Calu3 (cell line): Measurements from ENCODE around the gene GMDS. TPM values are rescaled to one million over a fixed set of nuclear protein-coding genes. Genes with fewer than 3 reads are reported as not detected.

Experiments used
- BruUV-seq: library from RNA; stranded (reverse); fragments of 400-500 nt; replicated peaks from 2 replicates; lab custom pipeline; 2021; lab: Mats Ljungman, UMichigan
- CTCF ChIA-PET: fragments of 300-600 bp; sonication (Branson Sonifier 250); formaldehyde crosslinking; loops from one replicate; lab custom pipeline; 2022; ENCODE audit warnings: antibody characterized with exemption; lab: Charles Lee
- DNase-seq: peaks from one replicate; pipeline ENCODE4 v3.0.0; 2022
- H3K27ac Mint-ChIP-seq: one replicate; pipeline ENCODE4 v1.8.0; 2022; ENCODE audit warnings: mixed read lengths; ENCODE audit not compliant: unreplicated experiment
- H3K27me3 Mint-ChIP-seq: one replicate; pipeline ENCODE4 v1.8.0; 2022; ENCODE audit warnings: mixed read lengths; ENCODE audit not compliant: unreplicated experiment
- H3K36me3 Mint-ChIP-seq: one replicate; pipeline ENCODE4 v1.8.0; 2022; ENCODE audit warnings: mild to moderate bottlenecking, moderate library complexity, mixed read lengths; ENCODE audit not compliant: insufficient read depth, unreplicated experiment
- H3K4me1 Mint-ChIP-seq: one replicate; pipeline ENCODE4 v1.8.0; 2022; ENCODE audit warnings: mild to moderate bottlenecking, low read depth, mixed read lengths; ENCODE audit not compliant: unreplicated experiment
- H3K4me3 Mint-ChIP-seq: one replicate; pipeline ENCODE4 v1.8.0; 2022; ENCODE audit warnings: mild to moderate bottlenecking, low read depth, moderate library complexity, mixed read lengths; ENCODE audit not compliant: unreplicated experiment
- H3K9me3 Mint-ChIP-seq: one replicate; pipeline ENCODE4 v1.8.0; 2022; ENCODE audit warnings: low read depth, mixed read lengths; ENCODE audit not compliant: unreplicated experiment
- intact Hi-C: fragments of 100-400 bp; cut with micrococcal nuclease; formaldehyde crosslinking; loops from one replicate; pipeline ENCODE4 v1.10.0; 2022; ENCODE audit not compliant: unreplicated experiment
- total RNA-seq: library from RNA; stranded (reverse); gene quantifications from 2 replicates; pipeline ENCODE4 v1.2.3, GENCODE V29; 2022
- TF ChIP-seq, protein P1 (sequence below): fragments of 200-600 bp; IDR thresholded peaks from one replicate; pipeline ENCODE4 v1.8.0; 2022; ENCODE audit warnings: antibody characterized with exemption; ENCODE audit not compliant: unreplicated experiment

The GMDS gene
- total RNA-seq, 1 experiment from 2014 or later, result 58.2 TPM

DNA sequence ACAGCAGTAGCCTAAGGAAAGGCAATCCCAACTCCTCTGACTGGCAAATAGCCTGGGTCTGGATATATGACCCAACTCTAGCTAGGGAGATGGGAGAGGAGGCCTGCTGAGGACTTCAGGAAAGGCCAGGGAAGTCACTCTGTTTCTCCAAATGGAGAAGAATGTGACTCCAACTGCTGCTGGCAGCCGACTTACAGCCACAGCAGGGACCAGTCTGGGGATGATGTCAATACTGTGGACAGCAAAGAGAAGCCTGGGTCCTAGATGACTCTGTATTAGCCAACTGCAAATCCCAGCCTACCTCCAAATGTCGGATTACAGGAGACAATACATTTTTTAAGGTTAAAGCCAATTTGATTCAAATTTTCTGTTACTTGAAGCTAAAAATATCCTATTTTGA, 403.1 kb downstream of the GMDS start:
- no peak for DNase-seq
- H3K4me3 Mint-ChIP-seq, result no peak overlapping the region

DNA sequence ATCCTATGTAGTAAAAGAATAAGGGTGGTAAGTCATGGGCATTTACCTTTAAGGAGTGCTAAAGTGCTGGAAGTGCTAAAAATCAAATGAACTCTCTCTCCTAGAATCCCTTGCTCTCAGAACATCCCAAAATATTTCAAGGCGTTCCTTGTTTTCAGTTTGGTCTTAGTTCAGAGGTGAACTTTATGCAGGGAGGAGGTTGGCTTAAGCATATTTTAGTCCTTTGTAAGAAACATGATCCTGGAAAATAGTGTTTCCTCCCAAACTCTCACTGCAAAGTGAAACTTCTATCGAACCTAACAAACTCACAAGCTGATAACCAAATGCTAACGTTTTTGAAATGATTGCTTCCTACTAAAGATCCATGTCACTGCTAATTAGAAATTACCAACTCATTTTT, 404.3 kb downstream of the GMDS start:
- intact Hi-C loops, result no loop called here
- BruUV-seq, result no TSS peak

More for the DNA sequence above, 403.1 kb downstream of the GMDS start:
- CTCF ChIA-PET, result no interaction called here
- no TSS peak for BruUV-seq
- intact Hi-C loops, result no loop called here
- TF ChIP-seq, protein P1, sequence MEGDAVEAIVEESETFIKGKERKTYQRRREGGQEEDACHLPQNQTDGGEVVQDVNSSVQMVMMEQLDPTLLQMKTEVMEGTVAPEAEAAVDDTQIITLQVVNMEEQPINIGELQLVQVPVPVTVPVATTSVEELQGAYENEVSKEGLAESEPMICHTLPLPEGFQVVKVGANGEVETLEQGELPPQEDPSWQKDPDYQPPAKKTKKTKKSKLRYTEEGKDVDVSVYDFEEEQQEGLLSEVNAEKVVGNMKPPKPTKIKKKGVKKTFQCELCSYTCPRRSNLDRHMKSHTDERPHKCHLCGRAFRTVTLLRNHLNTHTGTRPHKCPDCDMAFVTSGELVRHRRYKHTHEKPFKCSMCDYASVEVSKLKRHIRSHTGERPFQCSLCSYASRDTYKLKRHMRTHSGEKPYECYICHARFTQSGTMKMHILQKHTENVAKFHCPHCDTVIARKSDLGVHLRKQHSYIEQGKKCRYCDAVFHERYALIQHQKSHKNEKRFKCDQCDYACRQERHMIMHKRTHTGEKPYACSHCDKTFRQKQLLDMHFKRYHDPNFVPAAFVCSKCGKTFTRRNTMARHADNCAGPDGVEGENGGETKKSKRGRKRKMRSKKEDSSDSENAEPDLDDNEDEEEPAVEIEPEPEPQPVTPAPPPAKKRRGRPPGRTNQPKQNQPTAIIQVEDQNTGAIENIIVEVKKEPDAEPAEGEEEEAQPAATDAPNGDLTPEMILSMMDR, result no peak
- Mint-ChIP-seq H3K9me3 (no peaks in the 10 kb centered on the region), H3K36me3 (no peaks in the 10 kb centered on the region), H3K4me1 (peaks cover 9% of the 10 kb centered on the region), H3K27ac (no peak overlapping the region), H3K27me3 (no peaks in the 10 kb centered on the region)

DNA sequence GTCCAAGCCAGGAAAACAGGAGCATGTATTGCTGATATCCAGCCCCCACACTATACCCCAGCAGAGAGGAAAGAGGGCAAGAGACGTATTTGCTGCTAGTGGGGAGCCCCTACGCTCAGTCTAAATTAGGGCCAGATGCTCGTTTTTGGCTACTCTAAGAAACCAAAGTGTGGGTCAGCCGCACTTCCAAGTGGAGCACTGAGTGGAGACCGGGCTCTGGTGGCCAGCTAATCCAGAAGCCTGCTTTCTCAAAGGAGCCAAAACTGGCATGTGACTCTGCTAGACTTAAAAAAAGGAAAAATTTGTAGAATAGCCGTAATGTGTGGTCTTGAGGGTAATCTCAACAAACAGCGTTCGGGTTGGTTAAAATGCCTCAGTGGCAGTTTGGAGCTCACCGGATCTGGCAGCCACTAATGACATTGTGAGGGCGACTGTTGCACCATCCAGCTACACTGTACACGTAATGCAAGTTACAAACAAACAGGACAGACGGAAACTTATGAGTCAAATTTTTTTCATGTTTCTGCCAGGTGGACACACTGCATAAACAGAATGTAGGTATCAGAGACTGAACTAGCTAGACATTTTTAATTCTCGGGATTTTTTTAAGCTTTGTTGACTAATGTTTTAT, 404.8 kb downstream of the GMDS start:
- H3K4me3 Mint-ChIP-seq, result no peak overlapping the region
- no TSS peak for BruUV-seq
- H3K27ac Mint-ChIP-seq, result no peak overlapping the region
- DNase-seq, result no peak
- no peaks in the 10 kb centered on the region for H3K36me3 Mint-ChIP-seq
- no peaks in the 10 kb centered on the region for H3K9me3 Mint-ChIP-seq
- peaks cover 9% of the 10 kb centered on the region for H3K4me1 Mint-ChIP-seq
- no peaks in the 10 kb centered on the region for H3K27me3 Mint-ChIP-seq
- TF ChIP-seq, protein P1, result no peak
- intact Hi-C loops, result no loop called here
- CTCF ChIA-PET, result no interaction called here

More for the DNA sequence above, 404.3 kb downstream of the GMDS start:
- Mint-ChIP-seq H3K27ac (no peak overlapping the region), H3K4me3 (no peak overlapping the region), H3K27me3 (no peaks in the 10 kb centered on the region), H3K36me3 (no peaks in the 10 kb centered on the region), H3K4me1 (peaks cover 9% of the 10 kb centered on the region), H3K9me3 (no peaks in the 10 kb centered on the region)
- no peak for DNase-seq
- TF ChIP-seq, protein P1, result no peak
- CTCF ChIA-PET, result no interaction called here

DNA sequence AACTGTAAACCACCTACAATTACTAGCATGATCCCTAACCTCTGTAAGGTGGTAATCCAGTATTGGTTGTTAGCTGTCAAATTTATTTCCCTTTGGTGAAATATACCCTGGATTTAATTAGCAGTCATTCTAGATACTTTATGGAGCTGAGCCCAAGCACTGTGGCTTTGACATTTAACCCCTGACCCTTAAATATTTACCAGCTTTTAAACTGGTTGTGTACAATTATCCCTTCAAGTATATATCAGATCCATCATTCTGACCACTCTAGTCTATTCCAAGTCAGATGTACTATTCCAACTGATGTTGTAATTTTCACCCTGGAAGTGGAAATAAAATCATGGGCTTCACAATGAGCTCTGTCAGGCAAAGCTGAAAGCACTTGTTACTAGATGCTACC, 406.0 kb downstream of the GMDS start:
- H3K27ac Mint-ChIP-seq, result no peak overlapping the region
- TF ChIP-seq, protein P1, result no peak
- H3K27me3 Mint-ChIP-seq, result no peaks in the 10 kb centered on the region
- no TSS peak for BruUV-seq
- H3K4me3 Mint-ChIP-seq, result no peak overlapping the region
- no peak for DNase-seq
- CTCF ChIA-PET, result interaction anchor here (1.6 kb wide), 1 partner anchor 11 kb away, joined by 5 read pairs; no protein-coding TSS in a partner anchor
- no peaks in the 10 kb centered on the region for H3K9me3 Mint-ChIP-seq
- no peaks in the 10 kb centered on the region for H3K36me3 Mint-ChIP-seq
- H3K4me1 Mint-ChIP-seq, result peaks cover 9% of the 10 kb centered on the region
- intact Hi-C loops, result no loop called here
